B cell (primary cell): ENCODE results near the gene ABL1. TPM values are rescaled to one million over a fixed set of nuclear protein-coding genes. Genes with fewer than 3 reads are reported as not detected.

Experiments
- ATAC-seq: fragments of 200-7000 bp; cut with Tn5 transposase; one replicate; pipeline ENCODE4 v1.10.0; 2021; ENCODE audit warnings: low read depth, mild to moderate bottlenecking, moderate number of reproducible peaks, moderate library complexity
- CTCF ChIA-PET: fragments of 350-600 bp; sonication (Branson Sonifier 250); formaldehyde crosslinking; loops from one replicate; lab custom pipeline; 2021; ENCODE audit warnings: antibody characterized with exemption, inconsistent platforms; lab: Charles Lee
- POLR2A ChIA-PET: fragments of 350-600 bp; sonication (Branson Sonifier 250); formaldehyde crosslinking; loops from one replicate; lab custom pipeline; 2021; ENCODE audit warnings: antibody characterized with exemption; lab: Charles Lee
- DNase-seq: peaks from one replicate; pipeline ENCODE4 v3.0.0; 2013
- H2AFZ ChIP-seq: 2 replicates; pipeline ENCODE4 v1.6.1; 2012; ENCODE audit warnings: mild to moderate bottlenecking, low read depth, low read length; ENCODE audit not compliant: insufficient read depth, poor library complexity, severe bottlenecking
- H3K27ac ChIP-seq, 2 donors: 1 replicate in 1 of 2; 2 replicates in 1 of 2; pipeline ENCODE4 v1.5.1; 2012 to 2013; ENCODE audit warnings: low read length in 2 of 2, mild to moderate bottlenecking in 2 of 2, moderate library complexity in 1 of 2
- H3K27me3 ChIP-seq, 4 experiments: fragments of 200-600 bp in 1 of 4; sonication (generic) in 1 of 4; replicated peaks in 1 of 4; 1 replicate in 2 of 4; 2 replicates in 2 of 4; pipeline versions ENCODE4 v1.6.1 to v1.7.0; 2013 to 2016; ENCODE audit warnings: low read length in 3 of 4, mild to moderate bottlenecking in 2 of 4, mixed read lengths in 1 of 4, moderate library complexity in 1 of 4; ENCODE audit not compliant: insufficient read depth in 4 of 4, control insufficient read depth in 3 of 4; ENCODE audit errors: control extremely low read depth in 1 of 4
- H3K36me3 ChIP-seq, 2 experiments: replicated peaks in 1 of 2; 1 replicate in 1 of 2; 2 replicates in 1 of 2; pipeline versions ENCODE4 v1.6.1 to v1.7.1; 2013; ENCODE audit warnings: low read length in 1 of 2; ENCODE audit not compliant: insufficient read depth in 2 of 2, control insufficient read depth in 1 of 2; ENCODE audit errors: control extremely low read depth in 1 of 2, extremely low read depth in 1 of 2
- H3K4me1 ChIP-seq, 2 donors: fragments of 200-600 bp in 1 of 2; sonication (generic) in 1 of 2; 1 replicate in 1 of 2; 2 replicates in 1 of 2; pipeline versions ENCODE4 v1.5.1 to v1.6.1; 2013 to 2017; ENCODE audit warnings: low read length in 2 of 2; ENCODE audit not compliant: control insufficient read depth in 2 of 2, insufficient read depth in 2 of 2
- H3K4me2 ChIP-seq: replicated peaks from 2 replicates; pipeline ENCODE3; 2012; ENCODE audit warnings: mild to moderate bottlenecking, low read depth, low read length; ENCODE audit not compliant: poor library complexity, severe bottlenecking
- H3K4me3 ChIP-seq, 5 experiments: fragments of 200-600 bp in 1 of 5; sonication (generic) in 1 of 5; 1 replicate in 3 of 5; 2 replicates in 2 of 5; pipeline versions ENCODE4 v1.5.1 to v1.7.0; 2011 to 2016; ENCODE audit warnings: low read length in 4 of 5, mild to moderate bottlenecking in 4 of 5, low read depth in 2 of 5, control low read depth in 1 of 5, moderate library complexity in 1 of 5; ENCODE audit not compliant: insufficient read depth in 1 of 5; ENCODE audit errors: control extremely low read depth in 1 of 5, extremely low read depth in 1 of 5
- H3K79me2 ChIP-seq: fragments of 200-600 bp; sonication (generic); one replicate; pipeline ENCODE4 v1.6.0; 2016; ENCODE audit warnings: low read length; ENCODE audit not compliant: control insufficient read depth, insufficient read depth
- H3K9ac ChIP-seq: fragments of 200-600 bp; sonication (generic); 2 replicates; pipeline ENCODE4 v1.6.1; 2017; ENCODE audit warnings: mild to moderate bottlenecking, low read length, moderate library complexity
- H3K9me3 ChIP-seq, 3 donors: one replicate each; pipeline versions ENCODE4 v1.6.1 to v1.7.1; 2013; ENCODE audit warnings: low read length in 2 of 3; ENCODE audit not compliant: control insufficient read depth in 2 of 3, insufficient read depth in 1 of 3; ENCODE audit errors: control extremely low read depth in 1 of 3
- H4K20me1 ChIP-seq: 2 replicates; pipeline ENCODE4 v1.6.0; 2012; ENCODE audit warnings: mild to moderate bottlenecking, low read length; ENCODE audit not compliant: insufficient read depth, control insufficient read depth, poor library complexity, severe bottlenecking
- H3K27ac Mint-ChIP-seq: one replicate; pipeline ENCODE4 v1.8.0; 2021; ENCODE audit warnings: mixed read lengths
- H3K27me3 Mint-ChIP-seq: one replicate; pipeline ENCODE4 v1.8.0; 2021; ENCODE audit warnings: mixed read lengths
- H3K4me1 Mint-ChIP-seq: one replicate; pipeline ENCODE4 v1.8.0; 2021; ENCODE audit warnings: mixed read lengths
- H3K4me3 Mint-ChIP-seq: one replicate; pipeline ENCODE4 v1.8.0; 2021; ENCODE audit warnings: mixed read lengths
- H3K9me3 Mint-ChIP-seq: one replicate; pipeline ENCODE4 v1.8.0; 2022; ENCODE audit warnings: mixed read lengths; ENCODE audit not compliant: insufficient read depth
- EZH2 ChIP-seq: IDR thresholded peaks from 2 replicates; pipeline ENCODE4 v1.6.1; 2012; ENCODE audit warnings: borderline replicate concordance, low read depth, mild to moderate bottlenecking, moderate library complexity, low read length; ENCODE audit not compliant: insufficient read depth, poor library complexity, severe bottlenecking
- WGBS: methylation state at CpG from one replicate; pipeline ENCODE4 v1.1.5; 2013; ENCODE audit warnings: missing lambda C conversion rate; ENCODE audit not compliant: insufficient coverage; 5-methylcytosine and 5-hydroxymethylcytosine counted together
- intact Hi-C: fragments of 100-400 bp; cut with micrococcal nuclease; formaldehyde crosslinking; loops from one replicate; pipeline ENCODE4 v1.10.0; 2022
- polyA plus RNA-seq: library from polyadenylated mRNA; depleted of rRNA; stranded (reverse); fragments of >200 nt; gene quantifications from 2 replicates; pipeline ENCODE4 v1.2.3, GENCODE V29; 2012
- total RNA-seq, 2 donors: library from RNA; stranded (reverse); fragments of 120-200 nt in 1 of 2; gene quantifications; 1 replicate in 1 of 2; 2 replicates in 1 of 2; pipeline versions ENCODE4 v1.2.3 to v1.2.4, GENCODE V29; 2013 to 2022
- TF ChIP-seq, protein P1 (sequence below): fragments of 200-600 bp; IDR thresholded peaks from one replicate; pipeline ENCODE4 v1.8.0; 2022; ENCODE audit warnings: antibody characterized with exemption, mild to moderate bottlenecking

ABL1 gene
- total and polyA plus RNA-seq, 2 donors (not counting 1 experiment from before 2014, with no cell fraction given): 11.9 to 46.0 TPM

DNA sequence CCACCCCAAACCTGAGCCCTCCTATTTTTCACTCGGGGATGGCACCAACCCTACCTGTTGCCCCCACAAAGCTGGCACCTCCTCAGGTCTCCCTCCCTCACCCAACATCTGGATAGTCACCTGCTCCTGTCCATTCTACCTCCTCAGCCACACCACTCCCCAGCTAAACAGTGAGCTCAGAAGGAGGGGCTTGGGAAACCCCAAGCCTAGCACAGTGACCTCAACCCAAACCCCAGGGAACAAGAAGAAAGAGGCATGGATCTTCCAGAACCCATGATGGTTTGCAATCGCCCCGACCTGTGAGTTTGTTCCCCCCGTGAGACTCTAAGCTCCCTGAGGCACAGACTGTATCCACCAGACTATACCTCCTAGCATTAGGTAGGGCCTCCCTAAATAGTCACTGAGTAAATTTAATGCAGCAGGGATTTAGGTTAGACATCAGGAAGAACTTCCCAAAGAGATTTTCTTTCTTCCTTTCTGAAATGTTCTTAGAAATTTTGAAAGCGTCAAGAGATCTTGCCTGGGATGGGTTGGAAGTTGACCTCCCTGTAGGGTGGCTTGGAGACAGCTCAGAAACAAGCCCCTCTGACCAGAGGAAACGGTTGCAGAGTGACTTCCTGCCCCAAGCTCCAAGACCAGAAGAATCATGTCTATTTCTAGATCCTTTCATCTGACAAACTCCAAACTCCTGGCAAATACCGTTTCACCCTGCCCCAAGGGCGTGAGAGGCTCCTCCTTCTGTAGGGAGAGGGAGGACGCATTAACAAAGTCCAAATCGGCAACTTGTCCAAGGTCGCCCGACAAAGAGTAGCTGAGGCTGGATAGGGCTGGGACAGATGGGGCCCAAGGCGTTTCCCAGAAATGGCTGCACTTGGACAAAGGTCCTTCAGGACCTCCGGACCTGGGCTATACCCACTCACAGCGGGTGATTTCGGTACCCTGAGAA, 99.9 kb downstream of the ABL1 start:
- Mint-ChIP-seq H3K27me3 (peaks cover 50% of the 10 kb centered on the region), H3K9me3 (no peaks in the 10 kb centered on the region), H3K27ac (peak overlapping the region; percentile 16), H3K4me3 (no peak overlapping the region), H3K4me1 (peaks cover 22% of the 10 kb centered on the region)
- Histone ChIP-seq H3K4me2 (no peak overlapping the region), H4K20me1 (no peaks in the 10 kb centered on the region), H3K4me1 (peaks cover 10 to 19% of the 10 kb centered on the region in 2 donors), H3K36me3 (no peaks in the 10 kb centered on the region), H3K27me3 (peaks cover 0 to 63% (median 34%) of the 10 kb centered on the region in 4 experiments), H2AFZ (no peak overlapping the region), H3K79me2 (no peaks in the 10 kb centered on the region), H3K4me3 (no peak overlapping the region), H3K9ac (no peak overlapping the region), H3K27ac (no peak overlapping the region), H3K9me3 (peaks cover 0 to 3% (median 0%) of the 10 kb centered on the region in 3 donors)
- WGBS: 64% methylated on average over 12 of the region's 16 CpGs
- ATAC-seq (no peak), DNase-seq (no peak)
- ChIA-PET CTCF (no interaction called here), POLR2A (no interaction called here)
- intact Hi-C loops: no loop called here
- no peak for TF ChIP-seq EZH2
- TF ChIP-seq, protein P1, sequence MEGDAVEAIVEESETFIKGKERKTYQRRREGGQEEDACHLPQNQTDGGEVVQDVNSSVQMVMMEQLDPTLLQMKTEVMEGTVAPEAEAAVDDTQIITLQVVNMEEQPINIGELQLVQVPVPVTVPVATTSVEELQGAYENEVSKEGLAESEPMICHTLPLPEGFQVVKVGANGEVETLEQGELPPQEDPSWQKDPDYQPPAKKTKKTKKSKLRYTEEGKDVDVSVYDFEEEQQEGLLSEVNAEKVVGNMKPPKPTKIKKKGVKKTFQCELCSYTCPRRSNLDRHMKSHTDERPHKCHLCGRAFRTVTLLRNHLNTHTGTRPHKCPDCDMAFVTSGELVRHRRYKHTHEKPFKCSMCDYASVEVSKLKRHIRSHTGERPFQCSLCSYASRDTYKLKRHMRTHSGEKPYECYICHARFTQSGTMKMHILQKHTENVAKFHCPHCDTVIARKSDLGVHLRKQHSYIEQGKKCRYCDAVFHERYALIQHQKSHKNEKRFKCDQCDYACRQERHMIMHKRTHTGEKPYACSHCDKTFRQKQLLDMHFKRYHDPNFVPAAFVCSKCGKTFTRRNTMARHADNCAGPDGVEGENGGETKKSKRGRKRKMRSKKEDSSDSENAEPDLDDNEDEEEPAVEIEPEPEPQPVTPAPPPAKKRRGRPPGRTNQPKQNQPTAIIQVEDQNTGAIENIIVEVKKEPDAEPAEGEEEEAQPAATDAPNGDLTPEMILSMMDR: no peak
